Measurements from ENCODE around the gene FGFBP1.
"Not testable (repeated sequence)": the region's sequence is repeated elsewhere in the genome, so short reads cannot be mapped to it uniquely, and the experiment has no call there.

The FGFBP1 gene

GRCh38 chr4:15945516-15945915 lies 7.0 kb upstream of the FGFBP1 start:
- DNase-seq (ENCODE audit: low read depth in 3 of 3): no peak

- DNase-seq (ENCODE audit: low read depth in 3 of 3): no peak
Observed at GRCh38 chr4:15944895-15945294, 6.4 kb upstream of the FGFBP1 start.

- no peak for DNase-seq (ENCODE audit: low read depth in 3 of 3)
Observed at GRCh38 chr4:15942283-15942682, 3.7 kb upstream of the FGFBP1 start.

GRCh38 chr4:15938182-15938581 lies 358 bp downstream of the FGFBP1 start:
- DNase-seq (ENCODE audit: low read depth in 3 of 3): no peak

GRCh38 chr4:15936495-15936894 lies 2.0 kb downstream of the FGFBP1 start:
- no peak for DNase-seq (ENCODE audit: low read depth in 3 of 3)

GRCh38 chr4:15935504-15936402 lies 2.8 kb downstream of the FGFBP1 start:
- DNase-seq (ENCODE audit: low read depth in 3 of 3): no peak

- no peak for DNase-seq (ENCODE audit: low read depth in 3 of 3)
Observed at GRCh38 chr4:15934259-15934658, 4.3 kb downstream of the FGFBP1 start.

- DNase-seq (ENCODE audit: low read depth in 3 of 3): no peak
Observed at GRCh38 chr4:15931451-15932210, 6.9 kb downstream of the FGFBP1 start.

- DNase-seq (ENCODE audit: low read depth in 3 of 3): no peak
Observed at GRCh38 chr4:15930314-15930713, 8.2 kb downstream of the FGFBP1 start.

GRCh38 chr4:15929540-15929939 lies 9.0 kb downstream of the FGFBP1 start:
- DNase-seq (ENCODE audit: low read depth in 3 of 3): no peak

GRCh38 chr4:15928883-15929282 lies 9.7 kb downstream of the FGFBP1 start:
- DNase-seq (ENCODE audit: low read depth in 3 of 3): no peak

- no peak for DNase-seq (ENCODE audit: low read depth in 3 of 3)
Observed at GRCh38 chr4:15926486-15926885, 12.1 kb downstream of the FGFBP1 start.

GRCh38 chr4:15925830-15926229 lies 12.7 kb downstream of the FGFBP1 start:
- no peak for DNase-seq (ENCODE audit: low read depth in 3 of 3)

GRCh38 chr4:15921592-15921932 lies 17.0 kb downstream of the FGFBP1 start:
- DNase-seq (ENCODE audit: low read depth in 3 of 3): no peak

- DNase-seq (ENCODE audit: low read depth in 3 of 3): no peak
Observed at GRCh38 chr4:15920723-15921591, 17.6 kb downstream of the FGFBP1 start.

GRCh38 chr4:15918484-15919129 lies 19.9 kb downstream of the FGFBP1 start:
- DNase-seq (ENCODE audit: low read depth in 3 of 3): no peak

GRCh38 chr4:15917297-15917696 lies 21.2 kb downstream of the FGFBP1 start:
- no peak for DNase-seq (ENCODE audit: low read depth in 3 of 3)

- DNase-seq (ENCODE audit: low read depth in 3 of 3): not testable (repeated sequence)
Observed at GRCh38 chr4:15916358-15916757, 22.2 kb downstream of the FGFBP1 start.

GRCh38 chr4:15914736-15915135 lies 23.8 kb downstream of the FGFBP1 start:
- DNase-seq (ENCODE audit: low read depth in 3 of 3): no peak

- no peak for DNase-seq (ENCODE audit: low read depth in 3 of 3)
Observed at GRCh38 chr4:15914291-15914690, 24.2 kb downstream of the FGFBP1 start.

- DNase-seq (ENCODE audit: low read depth in 3 of 3): no peak
Observed at GRCh38 chr4:15913631-15913970, 24.9 kb downstream of the FGFBP1 start.
